Testis (tissue), 2 donors: Measurements from ENCODE around the gene FAM163B.

Source experiments
- CTCF ChIP-seq, 3 experiments: fragments of 450-650 bp in 2 of 3; fragments of 200-600 bp in 1 of 3; sonication (generic) in 1 of 3; IDR thresholded peaks; one replicate each; pipeline ENCODE4 v1.5.1; 2016 to 2019; ENCODE audit warnings: antibody characterized with exemption in 3 of 3, mild to moderate bottlenecking in 2 of 3, moderate library complexity in 1 of 3
- POLR2A ChIP-seq: fragments of 450-650 bp; IDR thresholded peaks from one replicate; pipeline ENCODE4 v1.6.1; 2017; ENCODE audit warnings: antibody characterized with exemption, mild to moderate bottlenecking, moderate library complexity

GRCh38 chr9:133607381-133607780, 1.8 kb downstream of the FAM163B start:
- no peak for TF ChIP-seq CTCF (IDR thresholded peaks at IDR 0.05)
- TF ChIP-seq POLR2A = no peak
